ENCODE results near the gene LRRC7. TPM values are rescaled to one million over a fixed set of nuclear protein-coding genes. Genes with fewer than 3 reads are reported as not detected.

LRRC7 gene
- total and polyA plus RNA-seq, 2 donors (not counting 1 experiment from before 2014, with no cell fraction given): 0.03 TPM; not detected in 1

DNA sequence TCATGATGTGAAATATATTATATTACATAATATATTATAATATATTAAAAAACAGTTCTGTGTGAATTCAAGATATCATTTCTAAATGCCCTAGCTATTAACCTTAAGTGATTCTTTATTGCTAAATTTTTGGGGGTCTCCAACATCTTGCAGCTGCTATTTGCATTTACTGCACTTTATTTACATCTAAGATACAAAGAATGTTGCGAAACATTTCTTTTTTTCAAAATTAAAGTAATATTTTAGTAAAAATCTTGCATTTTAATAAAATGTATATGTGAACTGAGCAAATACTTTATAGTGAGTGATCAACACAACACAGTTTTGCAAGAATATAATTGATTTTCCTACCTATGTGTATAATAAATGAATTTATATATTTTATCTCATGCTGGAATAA lies 456.6 kb downstream of the LRRC7 start:
- no peak for DNase-seq (ENCODE audit: low read depth in 2 of 2)
- H2AFZ ChIP-seq (ENCODE audit: low read length): no peak overlapping the region
- H3K4me3 ChIP-seq (replicated peaks in 1 of 4; ENCODE audit: control extremely low read depth in 1 of 4, insufficient read depth in 1 of 4, low read depth in 3 of 4, low read length in 4 of 4): no peak overlapping the region
- no peaks in the 10 kb centered on the region for H3K4me1 ChIP-seq (ENCODE audit: control insufficient read depth, extremely low read depth, insufficient read depth, low read length)
- TF ChIP-seq EZH2 (IDR thresholded peaks at IDR 0.05; ENCODE audit: low read length, missing control alignments): no peak
- TF ChIP-seq, protein P1, sequence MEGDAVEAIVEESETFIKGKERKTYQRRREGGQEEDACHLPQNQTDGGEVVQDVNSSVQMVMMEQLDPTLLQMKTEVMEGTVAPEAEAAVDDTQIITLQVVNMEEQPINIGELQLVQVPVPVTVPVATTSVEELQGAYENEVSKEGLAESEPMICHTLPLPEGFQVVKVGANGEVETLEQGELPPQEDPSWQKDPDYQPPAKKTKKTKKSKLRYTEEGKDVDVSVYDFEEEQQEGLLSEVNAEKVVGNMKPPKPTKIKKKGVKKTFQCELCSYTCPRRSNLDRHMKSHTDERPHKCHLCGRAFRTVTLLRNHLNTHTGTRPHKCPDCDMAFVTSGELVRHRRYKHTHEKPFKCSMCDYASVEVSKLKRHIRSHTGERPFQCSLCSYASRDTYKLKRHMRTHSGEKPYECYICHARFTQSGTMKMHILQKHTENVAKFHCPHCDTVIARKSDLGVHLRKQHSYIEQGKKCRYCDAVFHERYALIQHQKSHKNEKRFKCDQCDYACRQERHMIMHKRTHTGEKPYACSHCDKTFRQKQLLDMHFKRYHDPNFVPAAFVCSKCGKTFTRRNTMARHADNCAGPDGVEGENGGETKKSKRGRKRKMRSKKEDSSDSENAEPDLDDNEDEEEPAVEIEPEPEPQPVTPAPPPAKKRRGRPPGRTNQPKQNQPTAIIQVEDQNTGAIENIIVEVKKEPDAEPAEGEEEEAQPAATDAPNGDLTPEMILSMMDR (conservative IDR thresholded peaks at IDR 0.05 in 1 of 2, IDR thresholded peaks at IDR 0.05 in 1 of 2; ENCODE audit: low read depth in 1 of 2, low read length in 2 of 2): no peak
- H3K9ac ChIP-seq (ENCODE audit: insufficient read depth, low read length): no peak overlapping the region
- H3K27ac ChIP-seq (ENCODE audit: insufficient read depth, low read length): no peak overlapping the region
- no peaks in the 10 kb centered on the region for H3K27me3 ChIP-seq (ENCODE audit: control insufficient read depth, insufficient read depth, low read length)
- no peaks in the 10 kb centered on the region for H3K36me3 ChIP-seq (ENCODE audit: control insufficient read depth, insufficient read depth, low read length)
- no peak overlapping the region for H3K4me2 ChIP-seq (ENCODE audit: extremely low read depth, insufficient read depth, low read length)
- H3K79me2 ChIP-seq (ENCODE audit: control insufficient read depth, insufficient read depth, low read length): no peaks in the 10 kb centered on the region
- no peaks in the 10 kb centered on the region for H4K20me1 ChIP-seq (ENCODE audit: control insufficient read depth, extremely low read depth, insufficient read depth, low read length)
- no peaks in the 10 kb centered on the region for H3K9me3 ChIP-seq (ENCODE audit: control insufficient read depth, insufficient read depth, low read depth, low read length)

DNA sequence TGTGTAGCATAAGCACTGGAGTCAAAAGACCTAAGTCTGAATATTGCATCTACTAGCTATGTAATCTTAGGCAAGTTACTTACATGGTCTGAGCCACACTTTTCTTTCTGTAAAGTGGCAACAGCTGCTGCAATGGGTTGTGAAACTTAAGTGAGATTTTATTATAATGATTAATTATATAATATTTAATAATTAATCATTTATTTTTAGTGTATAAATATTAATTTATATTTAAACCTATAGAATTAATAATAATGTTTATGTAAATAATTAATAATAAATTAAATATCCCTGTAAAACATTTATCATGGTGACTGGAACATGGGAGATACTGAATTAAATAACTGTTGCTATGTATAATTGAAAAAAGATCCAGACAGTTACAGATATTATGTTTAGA lies 457.3 kb downstream of the LRRC7 start:
- DNase-seq (ENCODE audit: low read depth in 2 of 2): no peak
- Histone ChIP-seq H2AFZ (ENCODE audit: low read length) (no peak overlapping the region), H3K79me2 (ENCODE audit: control insufficient read depth, insufficient read depth, low read length) (no peaks in the 10 kb centered on the region), H3K36me3 (ENCODE audit: control insufficient read depth, insufficient read depth, low read length) (no peaks in the 10 kb centered on the region), H3K27me3 (ENCODE audit: control insufficient read depth, insufficient read depth, low read length) (no peaks in the 10 kb centered on the region), H3K9me3 (ENCODE audit: control insufficient read depth, insufficient read depth, low read depth, low read length) (no peaks in the 10 kb centered on the region), H3K4me2 (ENCODE audit: extremely low read depth, insufficient read depth, low read length) (no peak overlapping the region), H3K27ac (ENCODE audit: insufficient read depth, low read length) (no peak overlapping the region), H4K20me1 (ENCODE audit: control insufficient read depth, extremely low read depth, insufficient read depth, low read length) (no peaks in the 10 kb centered on the region), H3K9ac (ENCODE audit: insufficient read depth, low read length) (no peak overlapping the region), H3K4me3 (replicated peaks in 1 of 4; ENCODE audit: control extremely low read depth in 1 of 4, insufficient read depth in 1 of 4, low read depth in 3 of 4, low read length in 4 of 4) (no peak overlapping the region), H3K4me1 (ENCODE audit: control insufficient read depth, extremely low read depth, insufficient read depth, low read length) (no peaks in the 10 kb centered on the region)
- no peak for TF ChIP-seq EZH2 (IDR thresholded peaks at IDR 0.05; ENCODE audit: low read length, missing control alignments)
- TF ChIP-seq, protein P1 (conservative IDR thresholded peaks at IDR 0.05 in 1 of 2, IDR thresholded peaks at IDR 0.05 in 1 of 2; ENCODE audit: low read depth in 1 of 2, low read length in 2 of 2): no peak

DNA sequence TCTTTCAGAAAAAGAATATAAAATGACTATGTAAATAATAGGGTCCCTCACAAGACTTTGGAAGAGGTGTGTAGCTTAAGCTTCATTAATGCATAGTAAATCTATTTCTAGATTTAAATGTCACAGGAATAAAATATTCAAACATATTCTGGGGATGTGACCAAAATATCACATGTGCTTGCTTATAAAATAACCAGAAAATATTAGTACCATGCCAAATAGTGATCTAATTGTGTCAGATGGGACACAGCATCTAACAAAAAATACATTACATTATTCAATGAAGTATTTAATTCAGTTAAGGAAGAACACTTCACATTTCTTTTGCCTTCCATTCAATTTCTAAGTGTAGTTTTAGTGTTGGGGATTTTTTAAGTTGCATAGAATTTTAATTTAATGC lies 458.1 kb downstream of the LRRC7 start:
- Histone ChIP-seq H3K9ac (ENCODE audit: insufficient read depth, low read length) (no peak overlapping the region), H3K36me3 (ENCODE audit: control insufficient read depth, insufficient read depth, low read length) (no peaks in the 10 kb centered on the region), H3K9me3 (ENCODE audit: control insufficient read depth, insufficient read depth, low read depth, low read length) (no peaks in the 10 kb centered on the region), H2AFZ (ENCODE audit: low read length) (no peak overlapping the region), H3K4me3 (replicated peaks in 1 of 4; ENCODE audit: control extremely low read depth in 1 of 4, insufficient read depth in 1 of 4, low read depth in 3 of 4, low read length in 4 of 4) (no peak overlapping the region), H3K79me2 (ENCODE audit: control insufficient read depth, insufficient read depth, low read length) (no peaks in the 10 kb centered on the region), H4K20me1 (ENCODE audit: control insufficient read depth, extremely low read depth, insufficient read depth, low read length) (no peaks in the 10 kb centered on the region), H3K27me3 (ENCODE audit: control insufficient read depth, insufficient read depth, low read length) (no peaks in the 10 kb centered on the region), H3K27ac (ENCODE audit: insufficient read depth, low read length) (no peak overlapping the region), H3K4me1 (ENCODE audit: control insufficient read depth, extremely low read depth, insufficient read depth, low read length) (no peaks in the 10 kb centered on the region), H3K4me2 (ENCODE audit: extremely low read depth, insufficient read depth, low read length) (no peak overlapping the region)
- DNase-seq (ENCODE audit: low read depth in 2 of 2): no peak
- TF ChIP-seq, protein P1 (conservative IDR thresholded peaks at IDR 0.05 in 1 of 2, IDR thresholded peaks at IDR 0.05 in 1 of 2; ENCODE audit: low read depth in 1 of 2, low read length in 2 of 2): no peak
- no peak for TF ChIP-seq EZH2 (IDR thresholded peaks at IDR 0.05; ENCODE audit: low read length, missing control alignments)

All from fibroblast of lung (primary cell).